Gastroesophageal sphincter (tissue), 4 donors: ENCODE measurements around the gene MAML3. TPM values are rescaled to one million over a fixed set of nuclear protein-coding genes. Genes with fewer than 3 reads are reported as not detected.

Experiments
- ATAC-seq: fragments of 150-250 bp; one replicate; pipeline ENCODE4 v1.9.1; 2016; ENCODE audit warnings: mild to moderate bottlenecking, moderate library complexity
- H3K27ac ChIP-seq, 4 donors: fragments of 200-600 bp; sonication (generic) in 3 of 4; 1 replicate in 3 of 4; 2 replicates in 1 of 4; pipeline ENCODE4 v1.5.1; 2016 to 2019
- H3K27me3 ChIP-seq: fragments of 200-600 bp; sonication (generic); one replicate; pipeline ENCODE4 v1.5.1; 2019
- H3K36me3 ChIP-seq, 2 donors: fragments of 200-600 bp; sonication (generic); one replicate each; pipeline ENCODE4 v1.5.1; 2019; ENCODE audit warnings: control low read depth in 1 of 2
- H3K4me1 ChIP-seq, 3 donors: fragments of 200-600 bp; sonication (generic); 1 replicate in 2 of 3; 2 replicates in 1 of 3; pipeline ENCODE4 v1.5.1; 2016 to 2019; ENCODE audit warnings: control low read depth in 2 of 3
- H3K4me3 ChIP-seq, 2 donors: fragments of 200-600 bp; sonication (generic); one replicate each; pipeline ENCODE4 v1.5.1; 2019; ENCODE audit warnings: mild to moderate bottlenecking in 1 of 2, moderate library complexity in 1 of 2
- H3K9me3 ChIP-seq, 3 donors: fragments of 200-600 bp; sonication (generic); one replicate each; pipeline ENCODE4 v1.5.1; 2017 to 2019; ENCODE audit warnings: control low read depth in 2 of 3
- CTCF ChIP-seq, 4 experiments: fragments of 200-600 bp in 2 of 4; fragments of 450-650 bp in 2 of 4; sonication (generic) in 1 of 4; IDR thresholded peaks; one replicate each; pipeline ENCODE4 v1.5.1; 2017 to 2019; ENCODE audit warnings: antibody characterized with exemption in 4 of 4, mild to moderate bottlenecking in 2 of 4, moderate library complexity in 2 of 4
- EP300 ChIP-seq: sonication (generic); formaldehyde crosslinking; IDR thresholded peaks from one replicate; pipeline ENCODE4 v1.6.1; 2017; ENCODE audit warnings: antibody characterized with exemption, mild to moderate bottlenecking
- POLR2A ChIP-seq, 2 donors: fragments of 450-650 bp; IDR thresholded peaks; one replicate each; pipeline ENCODE4 v1.6.1; 2017; ENCODE audit warnings: antibody characterized with exemption in 2 of 2, mild to moderate bottlenecking in 2 of 2, moderate library complexity in 1 of 2
- POLR2AphosphoS5 ChIP-seq: sonication (generic); formaldehyde crosslinking; IDR thresholded peaks from one replicate; pipeline ENCODE4 v1.6.1; 2017; ENCODE audit warnings: antibody characterized with exemption
- WGBS, 2 donors: methylation state at CpG; one replicate each; pipeline ENCODE4 v1.1.5; 2018; ENCODE audit warnings: low coverage in 1 of 2; 5-methylcytosine and 5-hydroxymethylcytosine counted together
- total RNA-seq, 4 donors: library from RNA; depleted of rRNA; stranded (reverse); fragments of >200 nt; gene quantifications; one replicate each; pipeline ENCODE4 v1.1.0, GENCODE V29; 2016

Gene MAML3
- total RNA-seq, 4 donors from 2014 or later = 5.3 to 10.6 (median 9.3) TPM

DNA sequence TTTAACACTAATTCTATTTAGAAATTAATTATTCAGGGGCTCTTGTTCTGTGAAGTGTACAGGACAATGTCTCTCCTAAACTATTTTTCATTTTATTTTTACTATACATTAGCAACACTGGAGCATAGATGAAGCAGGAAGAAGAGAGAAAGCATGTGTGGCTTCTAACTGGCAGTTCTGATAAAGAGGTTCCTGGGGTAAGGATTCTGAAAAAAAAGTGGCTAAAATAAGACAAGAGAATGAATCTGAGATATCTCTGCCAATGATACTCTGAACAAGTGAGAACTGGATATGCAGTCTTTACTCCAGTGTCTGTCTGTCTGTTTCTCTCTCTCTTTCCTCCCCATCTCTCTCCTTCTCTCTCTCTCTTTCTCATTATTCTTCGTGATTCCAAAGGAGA lies 125.9 kb downstream of the MAML3 start:
- no peak for ATAC-seq

GRCh38 chr4:140027101-140027500 lies 126.9 kb downstream of the MAML3 start:
- Histone ChIP-seq H3K27me3 (no peaks in the 10 kb centered on the region), H3K36me3 (no peaks in the 10 kb centered on the region), H3K27ac (no peak overlapping the region), H3K9me3 (no peaks in the 10 kb centered on the region), H3K4me1 (peaks cover 0 to 6% (median 0%) of the 10 kb centered on the region in 3 donors), H3K4me3 (no peak overlapping the region)
- WGBS, 2 donors = 50 to 85% methylated on average over 1 to 5 of the region's 5 CpGs
- no peak for ATAC-seq
- TF ChIP-seq POLR2AphosphoS5 (no peak), CTCF (IDR thresholded peaks at IDR 0.05) (no peak), EP300 (no peak), POLR2A (IDR thresholded peaks at IDR 0.05) (no peak)

More for the DNA sequence above, 125.9 kb downstream of the MAML3 start:
- no peaks in the 10 kb centered on the region for H3K9me3 ChIP-seq
- TF ChIP-seq POLR2A (IDR thresholded peaks at IDR 0.05) (no peak), POLR2AphosphoS5 (no peak), EP300 (no peak), CTCF (IDR thresholded peaks at IDR 0.05) (no peak)
- no peak overlapping the region for H3K4me3 ChIP-seq
- no peak overlapping the region for H3K27ac ChIP-seq
- H3K4me1 ChIP-seq = peaks cover 0 to 1% (median 0%) of the 10 kb centered on the region in 3 donors
- WGBS, 2 donors = 21 to 80% methylated on average over 1 of the region's 1 CpG
- H3K36me3 ChIP-seq = no peaks in the 10 kb centered on the region
- H3K27me3 ChIP-seq = no peaks in the 10 kb centered on the region

GRCh38 chr4:140025470-140025869 lies 128.5 kb downstream of the MAML3 start:
- Histone ChIP-seq H3K27ac (no peak overlapping the region), H3K9me3 (no peaks in the 10 kb centered on the region), H3K27me3 (no peaks in the 10 kb centered on the region), H3K4me1 (peaks cover 0 to 17% (median 5%) of the 10 kb centered on the region in 3 donors), H3K36me3 (no peaks in the 10 kb centered on the region), H3K4me3 (no peak overlapping the region)
- TF ChIP-seq EP300 (no peak), POLR2AphosphoS5 (no peak), POLR2A (IDR thresholded peaks at IDR 0.05) (no peak), CTCF (IDR thresholded peaks at IDR 0.05) (no peak)
- WGBS, 2 donors = 81 to 88% methylated on average over 6 of the region's 6 CpGs
- ATAC-seq = no peak

GRCh38 chr4:140020457-140021361 lies 133.3 kb downstream of the MAML3 start:
- ATAC-seq = no peak
- no peak overlapping the region for H3K4me3 ChIP-seq
- no peaks in the 10 kb centered on the region for H3K9me3 ChIP-seq
- H3K4me1 ChIP-seq = peaks cover 0 to 41% (median 17%) of the 10 kb centered on the region in 3 donors
- H3K27ac ChIP-seq = peak overlapping the region in 3 of 4 donors; percentile 39 to 61 (median 58)
- H3K36me3 ChIP-seq = no peaks in the 10 kb centered on the region
- TF ChIP-seq EP300 = no peak
- no peak for TF ChIP-seq POLR2AphosphoS5
- no peak for TF ChIP-seq POLR2A (IDR thresholded peaks at IDR 0.05)
- no peak for TF ChIP-seq CTCF (IDR thresholded peaks at IDR 0.05)
- no peaks in the 10 kb centered on the region for H3K27me3 ChIP-seq
- 22 to 29% methylated on average over 4 of the region's 4 CpGs for WGBS, 2 donors
